Spleen (tissue), 7 donors: ENCODE data around the gene ZNF107.

Experiments used
- CTCF ChIP-seq, 11 experiments: fragments of 200-600 bp in 7 of 11; fragments of 450-650 bp in 4 of 11; sonication (generic) in 4 of 11; IDR thresholded peaks in 8 of 11; conservative IDR thresholded peaks in 3 of 11; 1 replicate in 7 of 11; 2 replicates in 4 of 11; pipeline versions ENCODE4 v1.4.0 to v1.8.0; 2016 to 2021; ENCODE audit warnings: antibody characterized with exemption in 11 of 11, inconsistent platforms in 4 of 11, mild to moderate bottlenecking in 1 of 11
- POLR2A ChIP-seq, 3 donors: fragments of 450-650 bp; IDR thresholded peaks; one replicate each; pipeline ENCODE4 v1.5.1; 2017; ENCODE audit warnings: antibody characterized with exemption in 3 of 3, mild to moderate bottlenecking in 1 of 3
- POLR2AphosphoS5 ChIP-seq, 3 donors: sonication (generic); formaldehyde crosslinking; IDR thresholded peaks; one replicate each; pipeline ENCODE4 v1.5.1; 2017; ENCODE audit warnings: antibody characterized with exemption in 3 of 3
- donor health status: DM: no; HTN: no; CAD: no; lungs with moderate emphysema.
- donor health status: DM: no; HTN: no; CAD: no.
- donor health status: DM: no; HTN: no; CAD: no.

GRCh38 chr7:64733550-64734240 lies 67.8 kb downstream of the ZNF107 start:
- TF ChIP-seq CTCF (IDR thresholded peaks at IDR 0.05 in 8 of 11, conservative IDR thresholded peaks at IDR 0.05 in 3 of 11) = no peak
- no peak for TF ChIP-seq POLR2A (IDR thresholded peaks at IDR 0.05)
- TF ChIP-seq POLR2AphosphoS5 (IDR thresholded peaks at IDR 0.05) = no peak
